Measurements from ENCODE around the gene BNC2.

The BNC2 gene

GRCh38 chr9:16846986-16847385, 23.5 kb downstream of the BNC2 start:
- no peak for DNase-seq (ENCODE audit: low read depth)
- no peak for TF ChIP-seq CTCF (IDR thresholded peaks at IDR 0.05; ENCODE audit: insufficient read depth, low read depth, low read length, missing control alignments)
- H3K4me3 ChIP-seq (ENCODE audit: low read depth, low read length) = no peak overlapping the region

GRCh38 chr9:16846367-16846766, 24.1 kb downstream of the BNC2 start:
- no peak for TF ChIP-seq CTCF (IDR thresholded peaks at IDR 0.05; ENCODE audit: insufficient read depth, low read depth, low read length, missing control alignments)
- DNase-seq (ENCODE audit: low read depth) = no peak

GRCh38 chr9:16834817-16835216, 35.7 kb downstream of the BNC2 start:
- H3K4me3 ChIP-seq (ENCODE audit: low read depth, low read length) = no peak overlapping the region
- no peak for TF ChIP-seq CTCF (IDR thresholded peaks at IDR 0.05; ENCODE audit: insufficient read depth, low read depth, low read length, missing control alignments)
- DNase-seq (ENCODE audit: low read depth) = no peak

More at GRCh38 chr9:16846367-16846766, 24.1 kb downstream of the BNC2 start:
- H3K4me3 ChIP-seq (ENCODE audit: low read depth, low read length) = no peak overlapping the region

- DNase-seq (ENCODE audit: low read depth) = no peak
- no peak overlapping the region for H3K4me3 ChIP-seq (ENCODE audit: low read depth, low read length)
- no peak for TF ChIP-seq CTCF (IDR thresholded peaks at IDR 0.05; ENCODE audit: insufficient read depth, low read depth, low read length, missing control alignments)
These were observed 37.1 kb downstream of the BNC2 start for GRCh38 chr9:16833296-16833835.

- no peak overlapping the region for H3K4me3 ChIP-seq (ENCODE audit: low read depth, low read length)
- no peak for DNase-seq (ENCODE audit: low read depth)
- no peak for TF ChIP-seq CTCF (IDR thresholded peaks at IDR 0.05; ENCODE audit: insufficient read depth, low read depth, low read length, missing control alignments)
These were observed 38.4 kb downstream of the BNC2 start for GRCh38 chr9:16832101-16832500.

- DNase-seq (ENCODE audit: low read depth) = no peak
- no peak for TF ChIP-seq CTCF (IDR thresholded peaks at IDR 0.05; ENCODE audit: insufficient read depth, low read depth, low read length, missing control alignments)
- no peak overlapping the region for H3K4me3 ChIP-seq (ENCODE audit: low read depth, low read length)
These were observed 39.7 kb downstream of the BNC2 start for GRCh38 chr9:16830806-16831205.

Measured in GM12865 (cell line).